ENCODE results near the gene KIAA0513.

Gene KIAA0513

GRCh38 chr16:85027349-85027957 lies at the start of gene KIAA0513:
TSS of gene KIAA0513 (plus strand) at chr16:85027795. CDS start at chr16:85067072, 39,277 bp downstream.
- DNase-seq (ENCODE audit: low read depth, low spot score), result peak; percentile 98

GRCh38 chr16:84979516-84979915 lies 48.1 kb upstream of the KIAA0513 start:
- DNase-seq (ENCODE audit: low read depth, low spot score), result no peak

- DNase-seq (ENCODE audit: low read depth, low spot score), result no peak
These were observed 45.2 kb upstream of the KIAA0513 start for GRCh38 chr16:84982434-84982833.

GRCh38 chr16:84985079-84986065 lies 42.2 kb upstream of the KIAA0513 start:
- DNase-seq (ENCODE audit: low read depth, low spot score), result peak; percentile 77

GRCh38 chr16:84986102-84986501 lies 41.5 kb upstream of the KIAA0513 start:
- no peak for DNase-seq (ENCODE audit: low read depth, low spot score)

- no peak for DNase-seq (ENCODE audit: low read depth, low spot score)
These were observed 40.7 kb upstream of the KIAA0513 start for GRCh38 chr16:84986879-84987278.

- DNase-seq (ENCODE audit: low read depth, low spot score), result no peak
These were observed 39.1 kb upstream of the KIAA0513 start for GRCh38 chr16:84988328-84989080.

- no peak for DNase-seq (ENCODE audit: low read depth, low spot score)
These were observed 37.6 kb upstream of the KIAA0513 start for GRCh38 chr16:84989749-84990620.

- DNase-seq (ENCODE audit: low read depth, low spot score), result no peak
These were observed 36.8 kb upstream of the KIAA0513 start for GRCh38 chr16:84990782-84991181.

- DNase-seq (ENCODE audit: low read depth, low spot score), result no peak
These were observed 34.9 kb upstream of the KIAA0513 start for GRCh38 chr16:84992717-84993075.

- no peak for DNase-seq (ENCODE audit: low read depth, low spot score)
These were observed 33.7 kb upstream of the KIAA0513 start for GRCh38 chr16:84993926-84994325.

- no peak for DNase-seq (ENCODE audit: low read depth, low spot score)
These were observed 31.9 kb upstream of the KIAA0513 start for GRCh38 chr16:84995663-84996062.

- no peak for DNase-seq (ENCODE audit: low read depth, low spot score)
These were observed 31.2 kb upstream of the KIAA0513 start for GRCh38 chr16:84996365-84996764.

GRCh38 chr16:84999200-84999599 lies 28.4 kb upstream of the KIAA0513 start:
- DNase-seq (ENCODE audit: low read depth, low spot score), result peak; percentile 43

GRCh38 chr16:84999857-85000480 lies 27.6 kb upstream of the KIAA0513 start:
- DNase-seq (ENCODE audit: low read depth, low spot score), result no peak

GRCh38 chr16:85002099-85002541 lies 25.5 kb upstream of the KIAA0513 start:
- no peak for DNase-seq (ENCODE audit: low read depth, low spot score)

GRCh38 chr16:85002608-85003007 lies 25.0 kb upstream of the KIAA0513 start:
- DNase-seq (ENCODE audit: low read depth, low spot score), result no peak

- DNase-seq (ENCODE audit: low read depth, low spot score), result no peak
These were observed 24.5 kb upstream of the KIAA0513 start for GRCh38 chr16:85003076-85003475.

GRCh38 chr16:85003725-85004586 lies 23.6 kb upstream of the KIAA0513 start:
- DNase-seq (ENCODE audit: low read depth, low spot score), result no peak
